Lower leg skin (tissue), 3 donors: Measurements from ENCODE around the gene OR9Q1.

Experiments used
- POLR2A ChIP-seq, 2 donors: fragments of 450-650 bp; IDR thresholded peaks; one replicate each; pipeline ENCODE4 v1.6.1; 2016 to 2017; ENCODE audit warnings: antibody characterized with exemption in 2 of 2, mild to moderate bottlenecking in 1 of 2, moderate library complexity in 1 of 2
- TF ChIP-seq, protein P1 (sequence below), 3 donors: fragments of 450-650 bp; IDR thresholded peaks; one replicate each; pipeline ENCODE4 v1.5.1; 2016; ENCODE audit warnings: antibody characterized with exemption in 3 of 3, mild to moderate bottlenecking in 3 of 3, moderate library complexity in 2 of 3

DNA sequence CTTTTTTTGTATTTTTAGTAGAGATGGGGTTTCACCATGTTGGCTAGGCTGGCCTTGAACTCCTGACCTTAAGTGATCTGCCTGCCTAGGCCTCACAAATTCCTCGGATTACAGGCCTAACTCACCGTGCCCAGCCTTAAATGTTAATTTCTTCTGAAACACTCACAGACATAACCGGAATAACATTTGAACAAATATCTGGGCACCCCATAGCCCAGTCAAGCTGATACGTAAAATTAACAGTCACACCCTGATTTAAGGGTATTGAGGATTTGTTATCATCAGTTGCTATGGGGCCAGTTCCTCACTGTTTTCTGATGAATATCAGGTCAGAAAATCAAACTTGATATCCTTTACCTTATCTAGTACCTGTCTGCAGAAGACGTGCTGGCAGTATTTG, 23.0 kb upstream of the OR9Q1 start:
- TF ChIP-seq POLR2A (IDR thresholded peaks at IDR 0.05) = no peak
- TF ChIP-seq, protein P1, sequence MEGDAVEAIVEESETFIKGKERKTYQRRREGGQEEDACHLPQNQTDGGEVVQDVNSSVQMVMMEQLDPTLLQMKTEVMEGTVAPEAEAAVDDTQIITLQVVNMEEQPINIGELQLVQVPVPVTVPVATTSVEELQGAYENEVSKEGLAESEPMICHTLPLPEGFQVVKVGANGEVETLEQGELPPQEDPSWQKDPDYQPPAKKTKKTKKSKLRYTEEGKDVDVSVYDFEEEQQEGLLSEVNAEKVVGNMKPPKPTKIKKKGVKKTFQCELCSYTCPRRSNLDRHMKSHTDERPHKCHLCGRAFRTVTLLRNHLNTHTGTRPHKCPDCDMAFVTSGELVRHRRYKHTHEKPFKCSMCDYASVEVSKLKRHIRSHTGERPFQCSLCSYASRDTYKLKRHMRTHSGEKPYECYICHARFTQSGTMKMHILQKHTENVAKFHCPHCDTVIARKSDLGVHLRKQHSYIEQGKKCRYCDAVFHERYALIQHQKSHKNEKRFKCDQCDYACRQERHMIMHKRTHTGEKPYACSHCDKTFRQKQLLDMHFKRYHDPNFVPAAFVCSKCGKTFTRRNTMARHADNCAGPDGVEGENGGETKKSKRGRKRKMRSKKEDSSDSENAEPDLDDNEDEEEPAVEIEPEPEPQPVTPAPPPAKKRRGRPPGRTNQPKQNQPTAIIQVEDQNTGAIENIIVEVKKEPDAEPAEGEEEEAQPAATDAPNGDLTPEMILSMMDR (IDR thresholded peaks at IDR 0.05) = no peak
